GM12891 (cell line): ENCODE data around the gene MS4A15.

Experiments
- POLR2A ChIP-seq: IDR thresholded peaks from 2 replicates; pipeline ENCODE4 v1.6.1; 2011; ENCODE audit warnings: low read depth, low read length, control low read depth
- POLR2AphosphoS5 ChIP-seq: IDR thresholded peaks from 2 replicates; pipeline ENCODE4 v1.6.1; 2011; ENCODE audit warnings: low read depth, low read length, control low read depth
- POU2F2 ChIP-seq: IDR thresholded peaks from 2 replicates; pipeline ENCODE4 v1.6.1; 2011; ENCODE audit warnings: low read depth, mild to moderate bottlenecking, control low read depth, low read length, moderate library complexity
- SPI1 ChIP-seq: IDR thresholded peaks from 2 replicates; pipeline ENCODE4 v1.6.1; 2011; ENCODE audit warnings: low read depth, low read length, control low read depth
- TAF1 ChIP-seq: IDR thresholded peaks from 2 replicates; pipeline ENCODE4 v1.6.1; 2011; ENCODE audit warnings: low read depth, low read length, control low read depth

GRCh38 chr11:60783141-60783484 is 26.4 kb downstream of the MS4A15 start:
- no peak for TF ChIP-seq POLR2AphosphoS5
- no peak for TF ChIP-seq POU2F2
- TF ChIP-seq POLR2A: no peak
- no peak for TF ChIP-seq TAF1
- TF ChIP-seq SPI1: no peak
